Bronchial epithelial cell (primary cell): ENCODE data around the gene NUB1. TPM values are rescaled to one million over a fixed set of nuclear protein-coding genes. Genes with fewer than 3 reads are reported as not detected.

Source experiments
- DNase-seq: peaks from one replicate; pipeline ENCODE4 v3.0.0-alpha.2; 2010; ENCODE audit warnings: low read depth
- FAIRE-seq: peaks from 2 replicates; lab custom pipeline; 2011; peaks lifted over from hg19 to GRCh38; lab: Jason Lieb, UNC
- H3K27me3 ChIP-seq: 2 replicates; pipeline ENCODE4 v1.5.1; 2011; ENCODE audit warnings: low read length; ENCODE audit not compliant: control insufficient read depth, insufficient read depth
- H3K36me3 ChIP-seq: 2 replicates; pipeline ENCODE4 v1.5.1; 2011; ENCODE audit warnings: low read length; ENCODE audit not compliant: control insufficient read depth, insufficient read depth
- H3K4me3 ChIP-seq: 2 replicates; pipeline ENCODE4 v1.5.1; 2011; ENCODE audit warnings: mild to moderate bottlenecking, low read depth, low read length, control low read depth
- CTCF ChIP-seq: IDR thresholded peaks from 2 replicates; pipeline ENCODE4 v1.5.1; 2011; ENCODE audit warnings: mild to moderate bottlenecking, moderate library complexity, low read length, control low read depth, inconsistent platforms; ENCODE audit not compliant: insufficient read depth, severe bottlenecking
- total RNA-seq: library from RNA; depleted of rRNA; stranded (reverse); fragments of >200 nt; gene quantifications from 2 replicates; pipeline ENCODE4 v1.2.1, GENCODE V29; 2014

NUB1 gene
- total RNA-seq, 1 donor from 2014 or later, result 34.0 TPM

GRCh38 chr7:151388007-151388297 is 46.3 kb downstream of the NUB1 start:
- no peak for TF ChIP-seq CTCF
- DNase-seq, result no peak
- peaks cover 2% of the 10 kb centered on the region for H3K27me3 ChIP-seq
- no peak for FAIRE-seq
- no peaks in the 10 kb centered on the region for H3K36me3 ChIP-seq
- H3K4me3 ChIP-seq, result no peak overlapping the region

GRCh38 chr7:151388430-151388829 is 46.8 kb downstream of the NUB1 start:
- Histone ChIP-seq H3K4me3 (no peak overlapping the region), H3K27me3 (peaks cover 2% of the 10 kb centered on the region), H3K36me3 (no peaks in the 10 kb centered on the region)
- TF ChIP-seq CTCF, result no peak
- no peak for FAIRE-seq
- no peak for DNase-seq

GRCh38 chr7:151389096-151389767 is 47.6 kb downstream of the NUB1 start:
- peaks cover 2% of the 10 kb centered on the region for H3K27me3 ChIP-seq
- TF ChIP-seq CTCF, result no peak
- DNase-seq (no peak), FAIRE-seq (no peak)
- H3K36me3 ChIP-seq, result no peaks in the 10 kb centered on the region
- no peak overlapping the region for H3K4me3 ChIP-seq

- Histone ChIP-seq H3K4me3 (no peak overlapping the region), H3K27me3 (no peaks in the 10 kb centered on the region), H3K36me3 (no peaks in the 10 kb centered on the region)
- FAIRE-seq (no peak), DNase-seq (no peak)
- no peak for TF ChIP-seq CTCF
These were observed 48.4 kb downstream of the NUB1 start for GRCh38 chr7:151389768-151390597.

GRCh38 chr7:151390598-151391357 is 49.2 kb downstream of the NUB1 start:
- Histone ChIP-seq H3K27me3 (no peaks in the 10 kb centered on the region), H3K4me3 (no peak overlapping the region), H3K36me3 (no peaks in the 10 kb centered on the region)
- no peak for FAIRE-seq
- DNase-seq, result no peak
- no peak for TF ChIP-seq CTCF
